A549 treated with GW870086 at 1 μM for 4 hours (cell line): ENCODE data around the gene PTPN6. TPM values are rescaled to one million over a fixed set of nuclear protein-coding genes. Genes with fewer than 3 reads are reported as not detected.

Source experiments
- total RNA-seq: library from RNA; stranded (reverse); fragments of 200-300 nt; extraction: Qiagen RNA extraction; gene quantifications from 5 replicates; pipeline ENCODE4 v1.2.3, GENCODE V29; 2022; ENCODE audit warnings: low read depth

PTPN6 gene
- total RNA-seq, result 8.6 to 14.0 TPM (median 11.0 TPM) in 5 replicates

GRCh38 chr12:6950811-6951540, at the start of gene PTPN6:
PTPN6 (plus strand) TSS chr12:6951356; CDS start chr12:6951513, 157 bp downstream.

GRCh38 chr12:6904280-6905276, 46.6 kb upstream of the PTPN6 start, which contains the start of gene LRRC23:
LRRC23 (plus strand) TSS chr12:6904822; CDS start chr12:6905634, 812 bp downstream.

DNA sequence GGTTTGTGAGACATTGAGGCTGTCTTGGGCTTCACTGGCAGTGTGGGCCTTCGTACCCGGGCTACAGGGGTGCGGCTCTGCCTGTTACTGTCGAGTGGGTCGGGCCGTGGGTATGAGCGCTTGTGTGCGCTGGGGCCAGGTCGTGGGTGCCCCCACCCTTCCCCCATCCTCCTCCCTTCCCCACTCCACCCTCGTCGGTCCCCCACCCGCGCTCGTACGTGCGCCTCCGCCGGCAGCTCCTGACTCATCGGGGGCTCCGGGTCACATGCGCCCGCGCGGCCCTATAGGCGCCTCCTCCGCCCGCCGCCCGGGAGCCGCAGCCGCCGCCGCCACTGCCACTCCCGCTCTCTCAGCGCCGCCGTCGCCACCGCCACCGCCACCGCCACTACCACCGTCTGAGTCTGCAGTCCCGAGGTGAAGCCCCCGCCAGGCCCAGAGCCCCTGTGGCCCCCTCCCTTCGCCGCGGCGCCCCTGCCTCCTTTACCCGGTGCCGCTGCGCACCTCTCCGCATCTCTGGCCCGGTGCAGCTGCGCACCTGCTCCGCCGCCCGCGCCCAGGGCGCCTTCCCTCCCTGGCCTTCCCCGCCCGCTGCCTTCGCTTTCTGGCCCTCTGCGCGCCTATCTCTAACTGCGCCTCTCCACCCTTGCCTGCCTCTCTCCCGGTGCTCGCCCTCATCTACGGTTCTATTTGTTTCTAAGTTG, 36.8 kb upstream of the PTPN6 start, which contains the start of gene ENO2:
Gene ENO2 (plus strand): TSS at position 335 of the 701 bp plus-strand sequence. CDS start 1,253 bp downstream, outside the sequence.

GRCh38 chr12:6927379-6928021, 23.7 kb upstream of the PTPN6 start, which contains the start of gene ATN1:
ATN1 (plus strand) TSS chr12:6927959; CDS start chr12:6934002, 6,043 bp downstream.

GRCh38 chr12:6943722-6944380, 7.3 kb upstream of the PTPN6 start, which contains the start of the genes C12orf57 and RNU7-1:
C12orf57 (plus strand) TSS chr12:6944022; CDS start chr12:6944122, 100 bp downstream.
RNU7-1 (plus strand) TSS chr12:6943816.

Other genes with a start within 250 kb of the PTPN6 start
- 48.9 to 55.9 TPM (median 52.8 TPM) in 5 replicates for gene COPS7A, start 227.3 kb upstream of the PTPN6 start, total RNA-seq
- 261 to 319 TPM (median 311 TPM) in 5 replicates for gene MLF2, start 198.2 kb upstream of the PTPN6 start, total RNA-seq
- gene PTMS, start 185.0 kb upstream of the PTPN6 start, total RNA-seq, result 593 to 907 TPM (median 774 TPM) in 5 replicates
- 0.94 to 2.1 TPM (median 1.5 TPM) in 5 replicates for gene LAG3, start 178.8 kb upstream of the PTPN6 start, total RNA-seq
- gene CD4, start 161.8 kb upstream of the PTPN6 start, total RNA-seq, result not detected in 5 replicates
- gene GPR162, start 129.5 kb upstream of the PTPN6 start, total RNA-seq, result 0.27 to 1.1 TPM (median 0.61 TPM) in 5 replicates
- 19.6 to 28.9 TPM (median 27.4 TPM) in 5 replicates for gene P3H3, start 122.9 kb upstream of the PTPN6 start, total RNA-seq
- gene GNB3, start 110.4 kb upstream of the PTPN6 start, total RNA-seq, result 0.96 to 1.9 TPM (median 1.8 TPM) in 5 replicates
- gene CDCA3, start 100.1 kb upstream of the PTPN6 start, total RNA-seq, result 70.8 to 86.2 TPM (median 80.8 TPM) in 5 replicates
- gene USP5, start 99.2 kb upstream of the PTPN6 start, total RNA-seq, result 69.7 to 80.0 TPM (median 72.6 TPM) in 5 replicates
- 1,472 to 1,683 TPM (median 1,669 TPM) in 5 replicates for gene TPI1, start 83.8 kb upstream of the PTPN6 start, total RNA-seq
- gene SPSB2, start 78.1 kb upstream of the PTPN6 start, total RNA-seq, result 30.1 to 40.4 TPM (median 37.5 TPM) in 5 replicates
- gene LRRC23, start 46.5 kb upstream of the PTPN6 start, total RNA-seq, result 16.6 to 18.7 TPM (median 17.2 TPM) in 5 replicates
- gene ENO2, start 36.8 kb upstream of the PTPN6 start, total RNA-seq, result 38.6 to 40.3 TPM (median 40.0 TPM) in 5 replicates
- gene ATN1, start 23.4 kb upstream of the PTPN6 start, total RNA-seq, result 54.4 to 77.3 TPM (median 73.9 TPM) in 5 replicates
- gene RNU7-1, start 7.5 kb upstream of the PTPN6 start, total RNA-seq, result not detected in 5 replicates
- 300 to 340 TPM (median 314 TPM) in 5 replicates for gene C12orf57, start 7.3 kb upstream of the PTPN6 start, total RNA-seq
- 324 to 339 TPM (median 332 TPM) in 5 replicates for gene PHB2, start 19.3 kb downstream of the PTPN6 start, total RNA-seq
- 63.3 to 71.8 TPM (median 66.5 TPM) in 5 replicates for gene EMG1, start 19.6 kb downstream of the PTPN6 start, total RNA-seq
- gene LPCAT3, start 67.1 kb downstream of the PTPN6 start, total RNA-seq, result 26.3 to 31.4 TPM (median 27.6 TPM) in 5 replicates
- gene C1S, start 109.4 kb downstream of the PTPN6 start, total RNA-seq, result 39.5 to 62.4 TPM (median 44.8 TPM) in 5 replicates
- gene C1R, start 141.1 kb downstream of the PTPN6 start, total RNA-seq, result 27.8 to 41.1 TPM (median 29.9 TPM) in 5 replicates
- 11.4 to 14.2 TPM (median 12.8 TPM) in 5 replicates for gene C1RL, start 157.9 kb downstream of the PTPN6 start, total RNA-seq
- not detected in 5 replicates for gene RBP5, start 177.5 kb downstream of the PTPN6 start, total RNA-seq
- gene CLSTN3, start 179.0 kb downstream of the PTPN6 start, total RNA-seq, result 13.6 to 18.3 TPM (median 16.0 TPM) in 5 replicates
- 24.4 to 31.8 TPM (median 29.5 TPM) in 5 replicates for gene PEX5, start 238.3 kb downstream of the PTPN6 start, total RNA-seq